Measurements from ENCODE around the gene RABGAP1L.
"Not testable (repeated sequence)": the region's sequence is repeated elsewhere in the genome, so short reads cannot be mapped to it uniquely, and the experiment has no call there.

RABGAP1L gene

DNA sequence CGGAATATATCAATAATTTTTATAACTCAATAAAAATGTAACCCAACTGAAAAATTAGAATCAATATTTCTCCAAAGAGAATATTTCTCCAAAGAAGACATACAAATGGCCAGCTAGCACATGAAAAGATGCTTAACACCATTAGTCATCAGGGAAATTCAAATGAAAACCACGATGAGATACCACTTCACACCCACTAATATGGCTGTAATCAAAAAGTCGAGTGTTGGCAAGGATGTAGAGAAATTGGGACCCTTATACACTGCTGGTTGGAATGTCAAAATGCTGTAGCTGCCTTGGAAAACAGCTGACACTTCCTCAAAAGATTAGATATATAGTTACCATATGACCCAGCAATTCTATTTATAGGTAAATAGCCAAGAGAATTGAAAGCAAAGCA, 421.5 kb downstream of the RABGAP1L start:
- no peak for DNase-seq (ENCODE audit: low read depth)

DNA sequence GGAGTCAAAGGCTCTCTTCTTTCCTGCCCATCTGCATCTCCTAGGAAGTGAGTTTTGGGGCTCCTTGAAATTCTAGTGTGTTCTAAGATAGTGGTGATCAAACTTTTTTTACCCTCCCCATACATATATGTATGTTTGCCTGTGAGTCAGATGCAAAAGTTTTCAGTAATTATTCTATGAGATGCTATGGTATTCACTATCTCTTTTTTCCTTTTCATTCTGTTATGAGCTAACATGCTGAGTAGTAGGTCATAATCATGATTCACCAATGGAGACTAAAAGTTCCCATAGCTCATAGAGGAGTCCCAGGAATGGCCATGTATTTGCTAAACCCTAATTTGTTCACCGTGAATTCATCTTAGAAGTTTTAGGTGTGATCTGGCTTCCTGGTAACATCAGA, 424.0 kb downstream of the RABGAP1L start:
- DNase-seq (ENCODE audit: low read depth): no peak

DNA sequence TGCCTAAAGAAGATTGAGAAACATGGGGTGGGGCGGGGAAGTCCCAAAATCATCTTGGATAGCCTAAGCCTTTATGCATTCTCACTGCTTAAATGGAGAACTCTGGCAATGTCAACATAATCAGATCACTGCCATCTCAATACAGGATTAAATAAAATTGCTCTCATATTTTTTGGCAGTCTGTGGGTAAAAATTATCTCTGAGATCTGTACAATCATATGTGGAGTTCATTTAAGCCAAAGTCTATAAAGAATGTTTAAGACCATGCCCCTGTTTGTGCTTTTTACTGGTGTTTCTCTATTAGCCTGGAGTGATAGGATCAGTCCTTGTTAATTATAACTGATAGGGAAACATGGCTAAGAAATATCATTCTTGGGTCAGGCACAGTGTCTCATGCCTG, 424.8 kb downstream of the RABGAP1L start:
- DNase-seq (ENCODE audit: low read depth): no peak

DNA sequence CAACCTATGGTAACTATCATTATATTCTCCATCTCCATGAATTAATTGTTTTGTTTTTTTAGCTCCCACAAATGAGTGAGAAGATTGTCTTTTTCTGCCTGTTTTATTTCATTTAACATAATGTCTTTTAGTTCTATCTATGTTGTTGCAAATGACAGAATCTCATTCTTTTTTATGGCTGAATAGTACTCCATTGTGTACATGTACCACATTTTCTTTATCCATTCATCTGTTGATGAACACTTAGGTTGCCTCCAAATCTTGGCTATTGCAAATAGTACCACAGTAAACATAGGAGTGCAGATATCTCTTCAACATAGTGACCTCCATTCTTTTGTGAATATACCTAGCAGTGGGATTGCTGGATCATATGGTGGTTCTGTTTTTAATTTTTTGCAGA, 429.3 kb downstream of the RABGAP1L start:
- not testable (repeated sequence) for DNase-seq (ENCODE audit: low read depth)

DNA sequence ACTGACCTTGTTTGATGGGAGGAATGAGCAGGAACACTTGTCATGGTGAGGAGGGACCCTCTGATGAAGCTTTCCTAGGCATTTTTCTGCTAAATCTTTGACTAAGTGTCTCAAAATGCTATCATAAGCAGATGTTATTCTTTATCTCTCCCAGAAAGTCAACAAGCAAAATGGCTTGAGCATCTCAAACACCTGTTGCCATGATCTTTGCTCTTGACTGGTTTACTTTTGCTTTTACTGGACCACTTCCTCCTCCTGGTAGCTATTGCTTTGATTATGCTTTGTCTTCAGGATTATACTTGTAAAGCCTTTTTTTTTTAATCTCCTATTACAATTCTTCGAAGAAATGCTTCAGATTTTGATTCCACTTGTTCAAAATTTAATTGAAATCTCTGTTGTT, 445.9 kb downstream of the RABGAP1L start:
- no peak for DNase-seq (ENCODE audit: low read depth)

DNA sequence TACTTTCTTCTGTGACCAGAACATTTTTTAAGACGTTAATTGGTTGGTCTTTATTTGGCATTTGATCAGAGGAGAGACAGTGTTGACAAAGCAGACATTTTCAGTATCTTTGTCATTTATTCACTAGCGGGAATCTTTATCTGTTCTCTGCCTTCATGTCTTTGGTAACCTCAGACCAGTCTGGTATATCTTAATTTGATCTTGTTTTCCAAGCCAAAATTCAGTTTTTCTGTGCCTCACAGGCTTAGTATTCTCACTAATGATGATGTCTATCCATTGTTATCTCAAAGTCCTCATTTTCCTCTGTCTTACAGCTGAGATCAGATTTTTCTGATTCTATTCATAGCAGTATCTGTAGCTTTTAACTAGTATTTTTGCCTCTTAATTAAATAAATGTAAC, 447.2 kb downstream of the RABGAP1L start:
- DNase-seq (ENCODE audit: low read depth): no peak

DNA sequence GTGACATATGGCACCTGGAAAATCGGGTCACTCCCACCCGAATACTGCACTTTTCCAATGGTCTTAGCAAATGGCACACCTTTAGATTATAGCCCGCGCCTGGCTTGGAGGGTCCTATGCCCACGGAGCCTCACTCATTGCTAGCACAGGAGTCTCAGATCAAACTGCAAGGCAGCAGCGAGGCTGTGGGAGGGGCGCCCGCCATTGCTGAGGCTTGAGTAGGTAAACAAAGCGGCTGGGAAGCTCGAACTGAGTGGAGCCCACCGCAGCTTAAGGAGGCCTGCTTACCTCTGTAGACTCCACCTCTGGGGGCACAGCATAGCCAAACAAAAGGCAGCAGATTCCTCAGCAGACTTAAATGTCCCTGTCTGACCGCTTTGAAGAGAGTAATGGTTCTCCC, 458.6 kb downstream of the RABGAP1L start:
- DNase-seq (ENCODE audit: low read depth): not testable (repeated sequence)

DNA sequence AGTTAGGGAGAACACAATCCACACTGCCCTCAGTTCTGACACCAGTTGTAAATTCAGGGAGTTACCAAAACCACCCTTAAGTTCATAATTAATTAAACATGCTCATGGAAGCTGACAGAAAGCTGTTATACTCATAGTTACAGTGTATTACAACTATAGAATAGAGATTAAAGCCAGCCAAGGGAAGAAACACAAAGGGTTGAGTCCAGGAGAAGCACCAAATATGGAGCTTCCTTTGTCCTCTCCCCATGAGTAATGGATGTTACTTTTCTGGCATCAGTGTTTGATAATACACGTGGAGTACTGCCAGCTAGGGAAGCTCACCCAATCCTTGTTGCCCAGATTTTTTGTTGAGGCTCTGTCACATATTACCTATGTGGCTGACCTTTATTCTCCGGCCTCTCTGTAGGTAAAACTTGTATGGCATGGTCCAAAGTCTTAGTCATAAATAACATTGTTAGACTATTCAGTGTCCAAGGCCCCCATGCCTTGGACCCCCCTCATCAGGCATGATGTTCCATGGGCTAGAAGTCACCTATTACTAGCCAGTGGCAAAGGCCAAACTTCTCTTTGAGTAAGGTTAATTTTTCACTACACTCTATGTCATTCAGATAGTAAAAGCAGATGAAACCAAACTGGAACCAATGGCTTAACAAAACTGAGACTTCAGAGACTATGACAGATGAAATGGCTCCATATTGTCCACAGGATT, 464.2 kb downstream of the RABGAP1L start:
- no peak for DNase-seq (ENCODE audit: low read depth)

DNA sequence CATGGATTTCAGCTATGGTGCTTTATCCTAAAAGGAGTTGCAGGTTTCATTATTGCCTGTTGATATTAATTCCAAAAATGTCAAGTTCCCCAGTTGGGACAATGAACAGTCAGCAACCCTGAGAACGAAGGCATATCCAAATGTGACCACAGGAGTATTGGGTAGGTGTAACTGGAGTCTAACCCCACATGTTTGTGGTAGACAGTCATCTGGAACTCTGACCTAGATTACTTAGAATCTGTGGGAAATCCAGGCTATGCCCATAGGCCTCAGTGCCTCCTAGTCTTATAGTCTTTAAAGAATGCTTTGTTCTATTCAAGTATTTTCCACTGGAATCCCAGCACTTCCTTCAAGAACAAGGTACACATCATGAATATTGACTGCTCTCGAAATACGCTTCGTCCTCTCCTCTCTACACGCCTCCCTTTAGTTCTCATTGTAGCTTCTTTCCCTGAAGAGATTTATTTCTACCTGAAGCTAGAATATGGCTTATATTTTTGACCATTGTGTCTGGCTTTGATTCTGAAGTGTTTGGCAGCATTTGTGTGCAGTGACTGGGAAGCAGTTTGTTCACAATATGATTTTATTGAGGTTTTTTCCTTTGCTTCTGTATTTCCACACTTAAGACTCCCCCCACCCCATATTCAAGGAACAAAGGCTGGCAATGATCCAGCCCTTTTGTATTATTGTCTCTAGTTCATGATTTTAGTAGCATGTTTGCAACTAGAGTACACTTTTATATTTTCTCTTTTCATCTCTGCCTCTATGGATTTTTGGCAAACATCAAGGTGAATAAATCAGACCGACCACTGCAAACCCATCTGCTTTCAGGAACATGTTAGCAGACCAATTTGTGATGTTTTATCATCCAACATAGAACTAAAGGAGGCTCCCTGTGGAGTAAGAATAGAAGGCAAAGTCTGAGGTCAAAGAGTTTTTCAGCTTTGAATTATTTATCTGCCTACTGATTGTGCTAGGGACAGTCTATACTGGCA, 467.0 kb downstream of the RABGAP1L start:
- no peak for DNase-seq (ENCODE audit: low read depth)

DNA sequence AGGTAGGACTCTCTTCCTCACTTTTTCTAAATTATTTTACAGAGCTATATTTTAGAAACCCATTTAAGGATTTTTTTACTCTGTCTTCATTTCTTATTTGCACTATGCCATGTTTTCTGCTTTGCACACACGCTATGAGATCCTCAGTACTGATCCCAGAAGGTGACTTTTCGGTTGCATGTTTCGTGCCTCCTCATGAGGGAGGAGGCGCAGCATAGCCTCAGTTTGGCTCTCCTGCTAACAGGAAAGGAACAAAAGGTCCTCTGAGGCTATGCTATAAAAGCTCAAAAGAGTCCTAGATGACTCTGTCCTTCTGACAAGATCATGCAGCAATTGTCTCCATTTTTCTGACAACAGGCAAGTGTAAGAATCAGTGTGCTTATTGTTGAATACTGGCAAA, 478.2 kb downstream of the RABGAP1L start:
- DNase-seq (ENCODE audit: low read depth): no peak

DNA sequence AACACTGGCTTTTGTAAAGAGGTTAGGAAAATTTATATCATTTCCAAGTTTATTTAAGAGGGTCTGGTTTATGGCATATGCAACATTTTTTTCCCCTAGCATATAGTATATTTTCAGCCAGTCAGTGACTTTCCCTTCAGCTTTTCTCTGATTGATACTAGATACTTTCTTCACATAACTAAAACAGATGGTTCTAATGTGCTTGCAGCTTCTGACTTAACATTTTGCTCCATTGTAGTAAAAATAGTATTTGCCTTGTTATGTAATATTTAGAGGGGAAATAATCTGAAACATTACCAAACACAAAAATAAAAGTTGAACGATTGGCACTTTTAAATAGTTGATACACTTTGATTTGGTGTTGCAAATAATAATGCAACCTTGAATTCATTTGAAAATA, 480.1 kb downstream of the RABGAP1L start:
- no peak for DNase-seq (ENCODE audit: low read depth)

DNA sequence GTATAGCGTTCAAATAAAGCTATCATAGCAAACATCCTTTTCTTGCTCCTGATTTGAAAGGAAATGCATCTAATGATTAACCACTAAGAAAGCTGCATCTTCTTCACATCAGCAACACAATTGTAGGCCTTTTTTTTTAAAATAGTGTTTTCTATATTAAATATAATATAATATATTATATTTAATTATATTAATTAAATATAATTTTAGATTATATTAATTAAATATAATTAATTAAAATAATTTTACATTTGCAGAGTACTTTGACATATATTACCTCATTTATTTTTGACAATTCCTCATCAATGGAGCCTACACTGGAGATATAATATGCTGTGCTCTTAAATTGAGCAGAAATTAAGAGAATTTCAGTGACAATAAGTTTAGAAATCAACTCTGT, 481.5 kb downstream of the RABGAP1L start:
- no peak for DNase-seq (ENCODE audit: low read depth)

DNA sequence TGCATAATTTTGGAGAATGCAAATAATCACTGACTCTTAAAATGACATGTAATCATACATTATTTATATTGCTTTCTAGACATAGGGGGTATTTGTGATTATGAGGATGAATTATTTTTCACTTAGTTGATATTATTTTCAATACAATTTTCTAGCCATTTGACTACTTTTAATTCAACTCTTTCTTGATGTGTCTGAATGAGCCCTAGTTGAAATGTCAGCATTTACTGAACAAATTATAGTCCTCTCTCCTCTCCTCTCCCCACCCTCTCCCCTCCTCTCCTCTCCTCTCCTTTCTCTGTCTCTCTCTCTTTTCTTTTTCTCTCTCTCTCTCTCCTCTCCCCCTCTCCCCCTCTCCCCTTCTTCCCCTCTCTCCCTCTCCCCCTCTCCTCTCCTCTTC, 483.1 kb downstream of the RABGAP1L start:
- no peak for DNase-seq (ENCODE audit: low read depth)

DNA sequence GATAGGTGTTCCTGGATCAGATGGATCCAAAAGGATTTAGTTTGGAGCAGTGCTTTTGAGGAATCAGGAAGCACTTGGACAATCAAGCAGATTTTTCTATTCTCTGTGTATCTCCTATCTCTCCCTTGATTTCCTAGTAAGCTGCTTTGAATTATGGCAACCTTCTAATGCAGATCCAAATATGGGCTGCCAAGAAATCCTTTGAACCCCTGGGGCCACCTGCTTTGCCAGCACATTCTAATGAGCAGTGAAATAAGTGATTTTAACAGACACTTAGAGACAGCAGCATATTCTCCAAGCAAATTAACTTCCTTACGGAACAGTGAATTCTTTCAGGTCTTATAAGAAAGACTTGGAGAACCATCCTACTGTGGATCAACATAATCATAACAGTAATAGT, 483.9 kb downstream of the RABGAP1L start:
- no peak for DNase-seq (ENCODE audit: low read depth)

DNA sequence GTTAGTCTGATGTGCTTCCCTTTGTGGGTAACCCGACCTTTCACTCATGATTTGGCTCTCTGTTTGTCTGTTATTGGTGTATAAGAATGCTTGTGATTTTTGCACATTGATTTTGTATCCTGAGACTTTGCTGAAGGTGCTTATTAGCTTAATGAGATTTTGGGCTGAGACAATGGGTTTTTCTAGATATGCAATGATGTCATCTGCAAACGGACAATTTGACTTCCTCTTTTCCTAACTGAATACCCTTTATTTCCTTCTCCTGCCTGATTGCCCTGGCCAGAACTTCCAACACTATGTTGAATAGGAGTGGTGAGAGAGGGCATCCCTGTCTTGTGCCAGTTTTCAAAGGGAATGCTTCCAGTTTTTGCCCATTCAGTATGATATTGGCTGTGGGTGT, 490.3 kb downstream of the RABGAP1L start:
- DNase-seq (ENCODE audit: low read depth): not testable (repeated sequence)

DNA sequence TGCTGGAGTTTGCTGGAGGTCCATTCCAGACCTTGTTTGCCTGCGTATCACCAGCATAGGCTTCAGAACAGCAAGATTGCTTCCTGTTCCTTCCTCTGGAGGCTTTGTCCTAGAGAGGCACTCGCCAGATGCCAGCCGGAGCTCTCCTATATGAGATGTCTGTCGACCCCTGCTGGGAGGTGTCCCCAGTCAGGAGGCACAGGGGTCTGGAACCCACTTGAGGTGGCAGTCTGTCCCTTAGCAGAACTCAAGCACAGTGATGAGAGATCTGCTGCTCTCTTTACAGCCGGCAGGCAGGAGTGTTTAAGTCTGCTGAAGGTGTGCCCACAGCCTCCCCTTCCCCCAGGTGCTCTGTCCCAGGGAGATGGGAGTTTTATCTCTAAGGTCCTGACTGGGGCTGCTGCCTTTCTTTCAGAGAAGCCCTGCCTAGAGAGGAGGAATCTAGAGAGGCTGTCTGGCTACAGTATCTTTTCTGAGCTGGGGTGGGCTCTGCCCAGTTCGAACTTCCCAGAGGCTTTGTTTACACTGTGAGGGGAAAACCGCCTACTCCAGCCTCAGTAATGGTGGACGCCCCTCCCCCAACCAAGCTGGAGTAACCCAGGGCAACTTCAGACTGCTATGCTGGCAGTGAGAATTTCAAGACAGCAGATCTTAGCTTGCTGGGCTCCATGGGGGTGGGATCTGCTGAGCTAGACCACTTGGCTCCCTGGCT, 493.4 kb downstream of the RABGAP1L start:
- DNase-seq (ENCODE audit: low read depth): no peak

DNA sequence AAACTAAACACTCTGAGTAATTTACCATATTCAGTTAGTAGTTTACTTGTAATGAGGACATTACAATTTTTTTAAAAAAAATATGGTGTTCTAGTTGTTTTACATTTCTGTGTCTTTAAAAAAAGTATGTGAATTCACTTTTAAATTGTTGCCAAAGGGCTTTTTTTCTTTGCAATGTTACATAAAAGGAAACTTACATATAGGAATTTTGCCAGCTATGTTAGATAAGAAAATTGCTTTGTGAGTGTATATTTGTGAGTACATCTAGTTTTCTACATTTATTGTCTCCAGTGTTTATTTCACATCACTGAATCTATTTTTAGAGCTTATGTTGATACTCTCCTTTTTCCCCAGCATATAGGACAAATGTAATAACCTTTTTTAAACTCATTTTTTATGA, 495.2 kb downstream of the RABGAP1L start:
- DNase-seq (ENCODE audit: low read depth): no peak

DNA sequence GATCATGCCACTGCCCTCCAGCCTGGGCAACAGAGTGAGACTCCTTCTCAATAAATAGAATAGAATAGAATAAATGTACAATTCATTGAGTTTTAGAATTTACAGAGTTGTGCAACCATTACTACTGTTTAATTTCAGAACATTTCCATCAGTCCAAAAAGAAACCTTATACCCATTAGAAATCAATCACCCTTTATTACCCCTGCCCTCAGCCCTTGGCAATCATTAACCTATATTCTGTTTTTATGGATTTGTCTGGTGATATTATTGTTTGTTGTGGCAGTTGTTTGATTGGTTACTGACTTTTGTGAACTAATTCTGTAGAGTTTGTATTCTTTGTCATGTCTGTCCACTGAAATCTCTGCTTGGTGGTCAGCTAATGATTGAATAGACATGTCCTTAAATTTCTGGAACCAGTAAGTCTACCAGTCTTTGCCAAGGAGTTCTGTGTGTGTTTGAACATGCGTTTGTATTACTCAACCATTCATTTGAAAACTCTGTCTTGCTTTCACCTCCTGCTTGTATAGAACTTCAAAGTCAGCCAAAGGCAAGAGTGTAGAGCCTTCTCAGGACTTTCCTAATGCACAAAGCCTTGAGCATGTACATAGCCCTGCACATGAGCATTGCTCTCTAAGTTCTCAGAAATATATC, 497.2 kb downstream of the RABGAP1L start:
- no peak for DNase-seq (ENCODE audit: low read depth)

DNA sequence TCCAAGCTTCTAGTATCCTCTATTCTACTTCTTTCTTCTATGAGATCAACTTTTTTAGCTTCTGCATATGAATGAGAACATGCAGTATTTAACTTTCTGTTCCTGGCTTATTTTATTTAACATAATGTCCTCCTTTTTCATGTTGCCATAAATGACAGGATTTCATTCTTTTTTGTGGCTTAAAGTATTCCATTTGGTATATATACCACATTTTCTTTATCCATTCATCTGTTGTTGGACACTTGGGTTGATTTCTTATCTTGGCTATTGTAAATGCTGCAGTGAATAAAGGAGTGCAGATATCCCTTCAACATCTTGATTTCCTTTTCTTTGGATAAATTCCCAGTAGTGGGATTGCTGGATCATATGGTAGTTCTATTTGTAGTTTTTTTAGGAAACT, 498.1 kb downstream of the RABGAP1L start:
- no peak for DNase-seq (ENCODE audit: low read depth)

DNA sequence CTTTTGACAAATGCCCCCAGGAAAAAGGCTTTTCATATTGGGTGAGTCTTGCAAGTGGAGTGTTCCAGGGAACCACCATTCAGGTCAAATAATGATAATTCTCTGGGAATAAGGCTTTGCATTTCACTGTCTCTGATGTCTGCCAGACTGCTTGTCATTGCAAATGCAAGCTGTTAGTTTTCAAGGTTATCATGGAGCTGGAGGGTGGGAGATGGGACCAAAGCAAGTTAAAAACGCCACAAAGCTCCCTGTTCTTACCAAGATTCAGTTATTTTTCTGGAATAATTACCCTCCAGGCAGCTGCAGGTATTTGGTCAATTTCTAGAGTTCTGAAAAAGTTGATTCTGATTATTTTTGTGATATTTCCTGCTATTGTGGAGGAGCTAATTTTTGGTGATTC, 498.6 kb downstream of the RABGAP1L start:
- no peak for DNase-seq (ENCODE audit: low read depth)

DNA sequence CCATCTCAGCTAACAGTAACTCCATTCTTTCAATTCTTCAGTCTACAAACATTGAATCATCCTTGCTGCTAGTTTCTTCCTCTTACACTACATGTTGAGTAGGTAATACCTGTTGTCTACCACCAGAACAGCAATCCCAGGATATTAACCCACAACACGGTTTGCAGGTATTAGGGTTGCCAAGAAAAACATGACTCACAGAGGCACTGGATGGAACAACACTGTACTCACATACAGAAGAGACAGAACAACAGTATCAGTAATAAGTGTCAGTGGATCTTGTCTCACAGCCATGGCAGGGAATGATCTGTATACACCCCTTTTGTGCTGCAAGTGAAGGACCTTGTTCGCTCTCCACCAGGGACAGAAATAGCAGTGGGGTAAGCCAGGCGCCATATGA, 500.5 kb downstream of the RABGAP1L start:
- DNase-seq (ENCODE audit: low read depth): no peak

DNA sequence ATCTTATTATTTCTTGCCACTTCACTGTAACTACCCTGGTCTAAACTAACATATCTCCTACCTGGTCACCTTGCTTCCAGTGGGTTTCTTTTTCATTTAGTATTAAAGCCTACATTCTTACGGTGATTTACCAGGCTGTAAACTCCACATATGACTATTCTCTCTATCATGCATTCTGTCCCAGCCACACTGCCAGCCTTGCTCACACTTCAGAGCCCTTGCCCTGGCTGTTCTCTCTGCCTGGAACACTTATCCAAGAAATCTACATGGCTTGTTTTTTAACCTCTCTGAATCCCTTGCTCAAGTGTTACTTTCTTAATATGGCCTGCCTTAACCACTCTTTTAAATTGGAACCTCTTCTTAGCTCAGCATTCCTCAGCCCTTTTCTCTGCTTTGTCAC, 501.2 kb downstream of the RABGAP1L start:
- no peak for DNase-seq (ENCODE audit: low read depth)

All from activated T-helper 9 cell treated with anti-CD3 and anti-CD28 coated beads, Interleukin-2, amount 50 U/mL, for 16 hours (primary cell).